ENCODE measurements around the gene TBC1D5. TPM values are rescaled to one million over a fixed set of nuclear protein-coding genes. Genes with fewer than 3 reads are reported as not detected.

TBC1D5 gene
- total and polyA plus RNA-seq, 2 of the 4 experiments (the other 2 are of a cell fraction), result 16.4 to 57.0 TPM

DNA sequence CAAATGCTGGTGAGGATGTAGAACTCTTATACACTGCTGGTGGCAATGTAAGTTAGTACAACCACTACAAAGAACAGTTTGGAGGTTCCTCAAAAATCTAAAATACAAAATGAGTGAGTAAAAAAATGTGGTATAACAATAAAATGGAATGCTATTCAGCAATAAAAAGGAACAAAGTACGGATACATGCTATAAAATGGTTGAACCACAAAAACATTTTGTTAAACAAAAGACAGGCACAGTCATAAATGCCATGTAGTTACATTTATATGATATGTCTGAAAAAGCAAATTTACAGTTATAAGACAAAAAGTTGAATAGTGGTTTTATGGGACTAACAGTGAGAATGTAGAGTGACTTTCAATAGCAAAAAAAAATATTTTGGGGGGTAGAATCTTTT, 285.8 kb downstream of the TBC1D5 start:
- no peak overlapping the region for H3K14ac ChIP-seq (replicated peaks; ENCODE audit: low read depth, low read length)
- no peak overlapping the region for H4K5ac ChIP-seq (ENCODE audit: low read depth, low read length)
- no peaks in the 10 kb centered on the region for H4K20me1 ChIP-seq (ENCODE audit: insufficient read depth, low read length)
- no peaks in the 10 kb centered on the region for H3K27me3 ChIP-seq (ENCODE audit: control insufficient read depth, insufficient read depth, low read length)
- no peak overlapping the region for H3K9ac ChIP-seq (ENCODE audit: low read depth, low read length)
- H3K56ac ChIP-seq (ENCODE audit: extremely low read depth, insufficient read depth, low read length), result no peak overlapping the region
- no peak overlapping the region for H2AFZ ChIP-seq (replicated peaks; ENCODE audit: low read length, poor library complexity)
- no peaks in the 10 kb centered on the region for H3K9me3 ChIP-seq (ENCODE audit: control insufficient read depth, insufficient read depth, low read length)
- H2BK20ac ChIP-seq (ENCODE audit: low read depth, low read length), result no peak overlapping the region
- no peak overlapping the region for H2AK9ac ChIP-seq (replicated peaks; ENCODE audit: low read depth, low read length, poor library complexity)
- H4K91ac ChIP-seq (ENCODE audit: insufficient read depth, low read depth, low read length), result no peak overlapping the region
- ATAC-seq (ENCODE audit: low read depth) (no peak), DNase-seq (no peak)
- no peaks in the 10 kb centered on the region for H3K4me1 ChIP-seq (ENCODE audit: control insufficient read depth, insufficient read depth, low read length)
- H3K23ac ChIP-seq (ENCODE audit: low read depth, low read length), result no peak overlapping the region
- no peak overlapping the region for H2AK5ac ChIP-seq (ENCODE audit: low read depth, low read length)
- in situ Hi-C loops (cut with MboI; ENCODE audit: low sequenced_read_pairs) (no loop called here), intact Hi-C loops (cut with micrococcal nuclease) (no loop called here), dilution Hi-C loops (cut with HindIII; ENCODE audit: low sequenced_read_pairs, unreplicated experiment) (no loop called here)
- no peak overlapping the region for H2BK15ac ChIP-seq (ENCODE audit: low read depth, low read length)
- no peaks in the 10 kb centered on the region for H3K36me3 ChIP-seq (ENCODE audit: control insufficient read depth, insufficient read depth, low read length)
- no peak overlapping the region for H3K4ac ChIP-seq (ENCODE audit: low read depth, low read length)
- TF ChIP-seq MAFK (IDR thresholded peaks at IDR 0.05; ENCODE audit: low read depth, low read length) (no peak), NFE2L2 (IDR thresholded peaks at IDR 0.05; ENCODE audit: low read depth, low read length) (no peak)
- H3K27ac ChIP-seq (ENCODE audit: insufficient read depth, low read length), result no peak overlapping the region
- no peak overlapping the region for H4K8ac ChIP-seq (ENCODE audit: low read depth in 2 of 2, low read length in 2 of 2)
- H3K4me2 ChIP-seq (ENCODE audit: low read depth, low read length), result no peak overlapping the region
- H2BK5ac ChIP-seq (ENCODE audit: low read depth, low read length, poor library complexity, severe bottlenecking), result no peak overlapping the region
- no peak overlapping the region for H3K18ac ChIP-seq (ENCODE audit: low read depth, low read length)
- H2BK120ac ChIP-seq (ENCODE audit: low read depth, low read length), result no peak overlapping the region
- ChIA-PET POLR2A (ENCODE audit: unreplicated experiment) (no interaction called here), CTCF (no interaction called here)
- H3K9me1 ChIP-seq (ENCODE audit: insufficient read depth, low read length), result no peaks in the 10 kb centered on the region
- no TSS peak for BruUV-seq (replicated peaks)
- no peaks in the 10 kb centered on the region for H3K79me1 ChIP-seq (ENCODE audit: low read depth in 1 of 2, low read length in 2 of 2)
- no peak overlapping the region for H3K4me3 ChIP-seq (ENCODE audit: insufficient read depth, low read depth, low read length)
- WGBS, 2 experiments (ENCODE audit: extremely low coverage in 2 of 2, insufficient read length in 1 of 2), result no CpG with 5 or more reads among the region's 1 CpG

Measured in IMR-90 (cell line).